ENCODE results near the gene OR2L13. TPM values are rescaled to one million over a fixed set of nuclear protein-coding genes. Genes with fewer than 3 reads are reported as not detected.
"Not testable (repeated sequence)": the region's sequence is repeated elsewhere in the genome, so short reads cannot be mapped to it uniquely, and the experiment has no call there.

OR2L13 gene
- not detected in 2 replicates for total RNA-seq (2014; rRNA removed; shearing (Covaris generic))
- polyA plus RNA-seq (2015; cell fraction: cytosol; rRNA removed) = not detected in 2 replicates
- not detected in 2 replicates for polyA plus RNA-seq (2015; cell fraction: nucleus; rRNA removed)

DNA sequence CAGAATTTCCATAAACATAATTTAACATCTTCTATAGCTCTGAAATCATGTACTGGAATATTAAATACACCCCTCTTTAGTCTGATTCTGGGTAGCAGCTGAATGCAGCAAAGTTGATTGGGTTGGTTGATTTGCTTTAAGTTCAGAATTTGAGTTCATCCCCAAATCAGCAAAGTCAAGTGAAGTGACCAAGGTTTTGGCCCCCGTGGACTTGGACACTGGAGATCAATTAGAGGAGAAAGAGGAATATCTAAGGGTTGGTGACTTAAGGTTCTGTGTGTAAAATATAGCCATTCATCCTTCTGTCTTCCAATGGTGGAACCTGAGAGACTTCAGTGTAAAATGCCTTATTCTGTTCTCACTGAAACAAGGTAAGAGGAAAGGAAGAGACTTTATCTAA lies at the start of gene OR2L13:
Gene OR2L13 (plus strand): TSS at position 301 of the 400 bp plus-strand sequence. CDS start 4,192 bp downstream, outside the sequence.
- no peak for DNase-seq (ENCODE audit: low read depth, low spot score)
- in situ Hi-C loops (cut with HindIII; ENCODE audit: low pct_unique_long_range_greater_than_20kb, low sequenced_read_pairs) = no loop called here

DNA sequence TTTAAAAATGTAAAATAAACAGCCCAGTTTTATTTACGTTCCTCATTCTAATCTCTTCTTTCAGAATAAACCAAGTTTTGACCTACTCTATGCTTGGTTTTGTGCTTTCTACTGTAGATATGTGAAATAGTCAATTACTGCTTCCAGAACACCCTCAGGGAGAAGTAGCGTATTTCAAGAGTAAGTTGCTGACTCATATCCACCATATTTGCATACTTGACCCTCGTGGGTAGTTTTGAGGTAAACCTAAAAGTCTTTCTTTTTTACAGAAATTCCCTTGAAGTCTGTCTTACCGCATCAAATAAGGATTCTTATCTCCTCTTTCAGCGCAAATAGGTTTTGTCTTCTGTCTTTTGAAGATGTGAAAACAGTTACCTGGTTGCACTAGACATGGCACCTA lies 49.8 kb upstream of the OR2L13 start:
- DNase-seq (ENCODE audit: low read depth, low spot score) = no peak
- in situ Hi-C loops (cut with HindIII; ENCODE audit: low pct_unique_long_range_greater_than_20kb, low sequenced_read_pairs) = no loop called here

GRCh38 chr1:248046536-248046935 lies 48.4 kb upstream of the OR2L13 start, which contains the start of gene OR2L3:
OR2L3 (plus strand) TSS chr1:248046836; CDS start chr1:248060682, 13,846 bp downstream.
- in situ Hi-C loops (cut with HindIII; ENCODE audit: low pct_unique_long_range_greater_than_20kb, low sequenced_read_pairs) = no loop called here
- DNase-seq (ENCODE audit: low read depth, low spot score) = no peak

DNA sequence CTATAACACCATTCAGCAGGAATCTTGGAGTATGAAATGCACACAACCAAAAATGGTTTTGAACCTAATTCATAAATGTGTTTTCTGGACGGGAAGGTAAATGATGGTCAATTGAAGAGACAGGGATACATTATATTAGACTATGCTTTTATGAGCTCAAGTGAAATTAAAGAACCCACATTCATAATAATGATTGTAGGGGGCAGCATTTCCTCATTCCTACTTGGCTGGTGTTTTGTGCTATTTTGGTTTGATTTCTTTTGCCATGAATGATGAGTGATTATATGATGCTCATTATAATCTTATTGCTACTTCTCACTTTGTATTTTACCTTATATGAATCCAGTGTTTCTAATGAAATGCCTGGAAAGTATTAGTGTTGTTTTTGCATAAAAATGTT lies 48.0 kb upstream of the OR2L13 start:
- in situ Hi-C loops (cut with HindIII; ENCODE audit: low pct_unique_long_range_greater_than_20kb, low sequenced_read_pairs) = no loop called here
- DNase-seq (ENCODE audit: low read depth, low spot score) = no peak

DNA sequence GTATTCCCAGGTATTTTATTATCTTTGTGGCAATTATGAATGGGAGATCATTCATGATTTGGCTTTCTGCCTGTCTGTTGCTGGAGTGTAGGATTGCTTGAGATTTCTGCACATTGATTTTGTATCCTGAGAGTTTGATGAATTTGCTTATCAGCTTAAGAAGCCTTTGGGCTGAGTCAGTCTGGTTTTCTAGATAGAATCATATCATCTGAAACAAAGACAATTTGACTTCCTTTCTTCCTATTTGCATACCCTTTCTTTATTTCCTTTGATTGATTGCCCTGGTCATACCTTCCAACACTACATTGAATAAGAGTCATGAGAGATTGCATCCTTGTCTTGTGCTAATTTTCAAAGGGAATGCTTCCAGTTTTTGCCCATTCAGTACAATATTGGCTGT lies 40.3 kb upstream of the OR2L13 start:
- in situ Hi-C loops (cut with HindIII; ENCODE audit: low pct_unique_long_range_greater_than_20kb, low sequenced_read_pairs) = no loop called here
- no peak for DNase-seq (ENCODE audit: low read depth, low spot score)

DNA sequence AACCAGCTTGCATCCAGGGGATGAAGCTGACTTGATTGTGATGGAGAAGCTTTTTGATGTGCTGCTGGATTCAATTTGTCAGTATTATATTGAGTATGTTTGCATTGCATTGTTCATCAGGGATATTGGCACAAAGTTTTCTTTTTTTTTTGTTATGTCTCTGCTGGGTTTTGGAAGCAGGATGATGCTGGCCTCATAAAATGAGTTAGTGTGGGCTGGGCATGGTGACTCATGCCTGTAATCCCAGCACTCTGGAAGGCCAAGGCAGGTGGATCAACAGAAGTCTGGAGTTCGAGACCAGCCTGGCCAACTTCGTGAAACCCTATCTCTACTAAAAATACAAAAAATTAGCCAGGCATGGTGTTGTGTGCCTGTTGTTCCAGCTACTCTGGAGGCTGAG lies 39.7 kb upstream of the OR2L13 start:
- in situ Hi-C loops (cut with HindIII; ENCODE audit: low pct_unique_long_range_greater_than_20kb, low sequenced_read_pairs) = no loop called here
- DNase-seq (ENCODE audit: low read depth, low spot score) = no peak

DNA sequence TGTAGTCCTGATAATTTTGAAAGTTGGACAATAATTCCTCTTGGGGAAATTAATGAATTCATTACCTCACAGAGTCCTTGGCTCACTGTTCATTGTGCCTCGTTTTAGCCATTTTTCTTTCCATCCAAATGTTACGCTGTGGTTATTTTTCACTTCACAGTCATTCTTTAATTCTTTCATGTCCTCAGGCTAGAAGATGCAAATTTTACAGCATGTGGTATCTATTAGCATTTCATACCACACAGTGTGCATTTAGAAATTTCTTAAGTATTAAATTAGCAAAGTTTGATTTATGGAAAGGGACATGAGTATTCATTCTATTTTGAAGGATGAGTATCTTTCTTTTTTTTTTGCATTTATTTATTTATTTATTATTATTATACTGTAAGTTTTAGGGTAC lies 29.9 kb upstream of the OR2L13 start:
- no peak for DNase-seq (ENCODE audit: low read depth, low spot score)
- in situ Hi-C loops (cut with HindIII; ENCODE audit: low pct_unique_long_range_greater_than_20kb, low sequenced_read_pairs) = no loop called here

- no peak for DNase-seq (ENCODE audit: low read depth, low spot score)
- in situ Hi-C loops (cut with HindIII; ENCODE audit: low pct_unique_long_range_greater_than_20kb, low sequenced_read_pairs) = no loop called here
Observed at GRCh38 chr1:248065604-248066003, 29.4 kb upstream of the OR2L13 start.

- DNase-seq (ENCODE audit: low read depth, low spot score); in situ Hi-C loops (cut with HindIII; ENCODE audit: low pct_unique_long_range_greater_than_20kb, low sequenced_read_pairs): not testable (repeated sequence)
Observed at GRCh38 chr1:248083864-248084263, 11.1 kb upstream of the OR2L13 start.

GRCh38 chr1:248098529-248098928 lies 3.5 kb downstream of the OR2L13 start:
- in situ Hi-C loops (cut with HindIII; ENCODE audit: low pct_unique_long_range_greater_than_20kb, low sequenced_read_pairs) = no loop called here
- no peak for DNase-seq (ENCODE audit: low read depth, low spot score)

GRCh38 chr1:248102847-248103246 lies 7.9 kb downstream of the OR2L13 start:
- DNase-seq (ENCODE audit: low read depth, low spot score) = no peak
- in situ Hi-C loops (cut with HindIII; ENCODE audit: low pct_unique_long_range_greater_than_20kb, low sequenced_read_pairs) = no loop called here

DNA sequence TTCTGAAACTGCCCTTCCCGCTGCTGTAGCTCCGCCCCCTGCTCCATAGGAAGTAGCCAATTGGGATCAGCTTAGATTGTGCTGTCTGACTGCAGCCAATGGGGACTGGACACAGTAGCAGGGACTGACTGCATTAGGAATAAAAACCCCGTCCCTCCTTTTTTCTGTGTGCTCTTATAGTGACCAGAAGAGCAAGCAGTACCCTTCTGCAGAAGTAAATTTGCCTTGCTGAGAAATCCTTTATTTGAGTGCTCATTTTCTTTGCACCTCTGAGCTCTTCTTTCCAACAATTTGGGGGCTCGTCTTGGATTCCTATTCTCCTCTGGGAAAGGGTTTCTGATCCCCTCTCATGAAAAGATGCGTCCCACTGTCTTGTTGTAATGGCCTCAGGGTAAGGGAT lies 16.2 kb downstream of the OR2L13 start:
- in situ Hi-C loops (cut with HindIII; ENCODE audit: low pct_unique_long_range_greater_than_20kb, low sequenced_read_pairs) = no loop called here

DNA sequence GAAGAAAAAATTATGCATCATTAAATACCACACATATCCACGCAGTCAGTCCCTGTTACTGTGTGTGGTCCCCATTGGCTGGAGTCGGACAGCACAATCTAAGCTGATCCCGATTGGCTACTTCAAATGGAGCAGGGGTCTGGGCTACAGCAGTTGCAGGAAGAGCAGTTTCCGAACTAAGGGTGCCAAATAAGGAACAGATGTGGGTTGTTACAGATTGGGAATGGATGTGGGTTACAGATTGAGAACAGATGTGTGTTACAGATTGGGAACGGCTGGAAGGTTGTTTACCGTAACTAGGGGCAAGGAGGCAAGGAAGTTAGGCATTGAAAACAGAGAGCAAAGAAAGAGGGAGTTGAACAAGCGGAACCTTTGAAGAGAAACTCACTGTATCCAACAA lies 19.9 kb downstream of the OR2L13 start:
- no peak for DNase-seq (ENCODE audit: low read depth, low spot score)
- in situ Hi-C loops (cut with HindIII; ENCODE audit: low pct_unique_long_range_greater_than_20kb, low sequenced_read_pairs) = no loop called here

More for the DNA sequence above, 16.2 kb downstream of the OR2L13 start:
- no peak for DNase-seq (ENCODE audit: low read depth, low spot score)

DNA sequence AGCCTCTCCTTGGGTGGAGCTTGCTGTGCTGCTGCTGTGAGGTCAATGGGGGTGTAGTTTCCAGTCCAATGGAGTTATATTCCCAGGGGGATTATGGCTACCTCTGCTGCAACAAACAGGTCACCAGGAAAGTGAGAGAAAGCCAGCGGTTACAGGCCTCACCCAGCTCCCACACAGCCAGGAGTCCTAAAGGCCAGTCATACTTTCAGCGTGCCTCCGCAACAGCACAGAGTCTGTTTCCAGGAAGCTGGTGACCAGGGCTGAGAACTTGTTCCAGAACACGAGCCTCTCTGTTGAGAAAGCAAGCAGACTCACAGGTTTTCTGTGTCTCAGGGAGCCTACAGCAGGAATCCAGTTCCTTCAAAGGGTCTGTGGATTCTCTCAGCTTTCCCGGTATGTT lies 32.7 kb downstream of the OR2L13 start:
- in situ Hi-C loops (cut with HindIII; ENCODE audit: low pct_unique_long_range_greater_than_20kb, low sequenced_read_pairs) = no loop called here
- DNase-seq (ENCODE audit: low read depth, low spot score) = no peak

DNA sequence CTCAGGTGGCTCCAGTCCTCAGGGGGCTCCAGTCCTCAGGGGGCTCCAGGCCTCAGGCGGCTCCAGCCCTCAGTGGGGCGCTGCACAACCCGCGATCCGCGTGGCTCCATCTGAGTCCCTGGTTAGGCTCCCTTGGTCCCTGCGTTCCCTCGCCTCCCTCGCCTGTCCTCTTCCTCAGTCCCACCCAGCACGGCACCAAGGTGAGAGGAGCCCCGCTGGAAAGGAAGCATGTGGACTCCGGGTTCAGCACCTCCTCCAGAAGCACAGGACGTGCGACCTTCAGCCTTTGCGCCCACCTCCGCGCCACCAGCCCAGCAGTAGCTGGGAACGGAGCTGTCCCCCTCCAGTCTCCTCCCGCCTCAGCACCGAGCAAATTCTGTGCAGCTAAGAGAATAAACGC lies 41.8 kb downstream of the OR2L13 start:
- in situ Hi-C loops (cut with HindIII; ENCODE audit: low pct_unique_long_range_greater_than_20kb, low sequenced_read_pairs) = no loop called here

GRCh38 chr1:248140846-248141245 lies 45.9 kb downstream of the OR2L13 start:
- no peak for DNase-seq (ENCODE audit: low read depth, low spot score)
- in situ Hi-C loops (cut with HindIII; ENCODE audit: low pct_unique_long_range_greater_than_20kb, low sequenced_read_pairs) = no loop called here

More for the DNA sequence above, 41.8 kb downstream of the OR2L13 start:
- no peak for DNase-seq (ENCODE audit: low read depth, low spot score)

- in situ Hi-C loops (cut with HindIII; ENCODE audit: low pct_unique_long_range_greater_than_20kb, low sequenced_read_pairs) = no loop called here
- DNase-seq (ENCODE audit: low read depth, low spot score) = no peak
Observed at GRCh38 chr1:248143311-248143710, 48.3 kb downstream of the OR2L13 start.

DNA sequence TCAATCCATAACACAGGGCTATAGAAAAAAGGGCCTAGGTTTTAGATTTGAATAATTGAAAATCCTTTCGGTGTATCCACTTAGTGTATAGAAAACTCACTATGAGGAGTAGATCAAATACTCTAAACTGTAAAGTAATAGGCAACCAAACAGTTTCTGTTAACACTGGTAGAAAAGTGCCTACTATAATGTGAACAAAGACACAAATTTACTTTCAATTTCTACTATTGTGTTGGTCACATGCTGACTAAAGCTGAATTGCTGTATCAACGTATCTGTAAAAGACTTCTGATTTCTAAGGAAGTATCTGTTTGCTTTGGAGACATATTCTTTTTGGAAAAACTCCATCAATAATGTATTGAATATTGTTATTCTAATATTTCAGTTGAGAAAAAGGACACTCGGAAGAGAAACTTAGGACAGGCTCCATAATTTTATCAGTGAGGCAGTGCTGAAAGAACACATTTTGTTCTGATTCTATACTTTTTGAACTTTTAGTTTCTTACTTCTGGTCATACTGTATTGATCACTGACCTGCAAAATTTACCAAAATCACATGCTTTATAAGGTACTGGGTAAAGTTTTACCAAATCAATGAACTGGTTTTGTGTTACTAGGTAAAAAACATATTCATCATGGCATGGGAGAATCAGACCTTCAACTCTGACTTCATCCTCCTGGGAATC lies 49.7 kb downstream of the OR2L13 start, which contains the start of gene OR2M5:
Gene OR2M5 (plus strand): TSS at position 636 of the 686 bp plus-strand sequence. CDS start 0 bp downstream, at position 636.
- DNase-seq (ENCODE audit: low read depth, low spot score) = no peak
- in situ Hi-C loops (cut with HindIII; ENCODE audit: low pct_unique_long_range_greater_than_20kb, low sequenced_read_pairs) = no loop called here

Data from SK-MEL-5 (cell line).